B cell (primary cell): Measurements from ENCODE around the gene NIN. TPM values are rescaled to one million over a fixed set of nuclear protein-coding genes. Genes with fewer than 3 reads are reported as not detected.

ENCODE experiments used
- ATAC-seq: fragments of 200-7000 bp; cut with Tn5 transposase; one replicate; pipeline ENCODE4 v1.10.0; 2021; ENCODE audit warnings: low read depth, mild to moderate bottlenecking, moderate number of reproducible peaks, moderate library complexity
- CTCF ChIA-PET: fragments of 350-600 bp; sonication (Branson Sonifier 250); formaldehyde crosslinking; loops from one replicate; lab custom pipeline; 2021; ENCODE audit warnings: antibody characterized with exemption, inconsistent platforms; lab: Charles Lee
- POLR2A ChIA-PET: fragments of 350-600 bp; sonication (Branson Sonifier 250); formaldehyde crosslinking; loops from one replicate; lab custom pipeline; 2021; ENCODE audit warnings: antibody characterized with exemption; lab: Charles Lee
- DNase-seq: peaks from one replicate; pipeline ENCODE4 v3.0.0; 2013
- H2AFZ ChIP-seq: 2 replicates; pipeline ENCODE4 v1.6.1; 2012; ENCODE audit warnings: mild to moderate bottlenecking, low read depth, low read length; ENCODE audit not compliant: insufficient read depth, poor library complexity, severe bottlenecking
- H3K27ac ChIP-seq, 2 donors: 1 replicate in 1 of 2; 2 replicates in 1 of 2; pipeline ENCODE4 v1.5.1; 2012 to 2013; ENCODE audit warnings: low read length in 2 of 2, mild to moderate bottlenecking in 2 of 2, moderate library complexity in 1 of 2
- H3K27me3 ChIP-seq, 4 experiments: fragments of 200-600 bp in 1 of 4; sonication (generic) in 1 of 4; replicated peaks in 1 of 4; 1 replicate in 2 of 4; 2 replicates in 2 of 4; pipeline versions ENCODE4 v1.6.1 to v1.7.0; 2013 to 2016; ENCODE audit warnings: low read length in 3 of 4, mild to moderate bottlenecking in 2 of 4, mixed read lengths in 1 of 4, moderate library complexity in 1 of 4; ENCODE audit not compliant: insufficient read depth in 4 of 4, control insufficient read depth in 3 of 4; ENCODE audit errors: control extremely low read depth in 1 of 4
- H3K36me3 ChIP-seq, 2 experiments: replicated peaks in 1 of 2; 1 replicate in 1 of 2; 2 replicates in 1 of 2; pipeline versions ENCODE4 v1.6.1 to v1.7.1; 2013; ENCODE audit warnings: low read length in 1 of 2; ENCODE audit not compliant: insufficient read depth in 2 of 2, control insufficient read depth in 1 of 2; ENCODE audit errors: control extremely low read depth in 1 of 2, extremely low read depth in 1 of 2
- H3K4me1 ChIP-seq, 2 donors: fragments of 200-600 bp in 1 of 2; sonication (generic) in 1 of 2; 1 replicate in 1 of 2; 2 replicates in 1 of 2; pipeline versions ENCODE4 v1.5.1 to v1.6.1; 2013 to 2017; ENCODE audit warnings: low read length in 2 of 2; ENCODE audit not compliant: control insufficient read depth in 2 of 2, insufficient read depth in 2 of 2
- H3K4me2 ChIP-seq: replicated peaks from 2 replicates; pipeline ENCODE3; 2012; ENCODE audit warnings: mild to moderate bottlenecking, low read depth, low read length; ENCODE audit not compliant: poor library complexity, severe bottlenecking
- H3K4me3 ChIP-seq, 5 experiments: fragments of 200-600 bp in 1 of 5; sonication (generic) in 1 of 5; 1 replicate in 3 of 5; 2 replicates in 2 of 5; pipeline versions ENCODE4 v1.5.1 to v1.7.0; 2011 to 2016; ENCODE audit warnings: low read length in 4 of 5, mild to moderate bottlenecking in 4 of 5, low read depth in 2 of 5, control low read depth in 1 of 5, moderate library complexity in 1 of 5; ENCODE audit not compliant: insufficient read depth in 1 of 5; ENCODE audit errors: control extremely low read depth in 1 of 5, extremely low read depth in 1 of 5
- H3K79me2 ChIP-seq: fragments of 200-600 bp; sonication (generic); one replicate; pipeline ENCODE4 v1.6.0; 2016; ENCODE audit warnings: low read length; ENCODE audit not compliant: control insufficient read depth, insufficient read depth
- H3K9ac ChIP-seq: fragments of 200-600 bp; sonication (generic); 2 replicates; pipeline ENCODE4 v1.6.1; 2017; ENCODE audit warnings: mild to moderate bottlenecking, low read length, moderate library complexity
- H3K9me3 ChIP-seq, 3 donors: one replicate each; pipeline versions ENCODE4 v1.6.1 to v1.7.1; 2013; ENCODE audit warnings: low read length in 2 of 3; ENCODE audit not compliant: control insufficient read depth in 2 of 3, insufficient read depth in 1 of 3; ENCODE audit errors: control extremely low read depth in 1 of 3
- H4K20me1 ChIP-seq: 2 replicates; pipeline ENCODE4 v1.6.0; 2012; ENCODE audit warnings: mild to moderate bottlenecking, low read length; ENCODE audit not compliant: insufficient read depth, control insufficient read depth, poor library complexity, severe bottlenecking
- H3K27ac Mint-ChIP-seq: one replicate; pipeline ENCODE4 v1.8.0; 2021; ENCODE audit warnings: mixed read lengths
- H3K27me3 Mint-ChIP-seq: one replicate; pipeline ENCODE4 v1.8.0; 2021; ENCODE audit warnings: mixed read lengths
- H3K4me1 Mint-ChIP-seq: one replicate; pipeline ENCODE4 v1.8.0; 2021; ENCODE audit warnings: mixed read lengths
- H3K4me3 Mint-ChIP-seq: one replicate; pipeline ENCODE4 v1.8.0; 2021; ENCODE audit warnings: mixed read lengths
- H3K9me3 Mint-ChIP-seq: one replicate; pipeline ENCODE4 v1.8.0; 2022; ENCODE audit warnings: mixed read lengths; ENCODE audit not compliant: insufficient read depth
- EZH2 ChIP-seq: IDR thresholded peaks from 2 replicates; pipeline ENCODE4 v1.6.1; 2012; ENCODE audit warnings: borderline replicate concordance, low read depth, mild to moderate bottlenecking, moderate library complexity, low read length; ENCODE audit not compliant: insufficient read depth, poor library complexity, severe bottlenecking
- WGBS: methylation state at CpG from one replicate; pipeline ENCODE4 v1.1.5; 2013; ENCODE audit warnings: missing lambda C conversion rate; ENCODE audit not compliant: insufficient coverage; 5-methylcytosine and 5-hydroxymethylcytosine counted together
- intact Hi-C: fragments of 100-400 bp; cut with micrococcal nuclease; formaldehyde crosslinking; loops from one replicate; pipeline ENCODE4 v1.10.0; 2022
- polyA plus RNA-seq: library from polyadenylated mRNA; depleted of rRNA; stranded (reverse); fragments of >200 nt; gene quantifications from 2 replicates; pipeline ENCODE4 v1.2.3, GENCODE V29; 2012
- total RNA-seq, 2 donors: library from RNA; stranded (reverse); fragments of 120-200 nt in 1 of 2; gene quantifications; 1 replicate in 1 of 2; 2 replicates in 1 of 2; pipeline versions ENCODE4 v1.2.3 to v1.2.4, GENCODE V29; 2013 to 2022
- TF ChIP-seq, protein P1 (sequence below): fragments of 200-600 bp; IDR thresholded peaks from one replicate; pipeline ENCODE4 v1.8.0; 2022; ENCODE audit warnings: antibody characterized with exemption, mild to moderate bottlenecking

NIN gene
- total and polyA plus RNA-seq, 2 donors (not counting 1 experiment from before 2014, with no cell fraction given) = 25.4 to 219 TPM

DNA sequence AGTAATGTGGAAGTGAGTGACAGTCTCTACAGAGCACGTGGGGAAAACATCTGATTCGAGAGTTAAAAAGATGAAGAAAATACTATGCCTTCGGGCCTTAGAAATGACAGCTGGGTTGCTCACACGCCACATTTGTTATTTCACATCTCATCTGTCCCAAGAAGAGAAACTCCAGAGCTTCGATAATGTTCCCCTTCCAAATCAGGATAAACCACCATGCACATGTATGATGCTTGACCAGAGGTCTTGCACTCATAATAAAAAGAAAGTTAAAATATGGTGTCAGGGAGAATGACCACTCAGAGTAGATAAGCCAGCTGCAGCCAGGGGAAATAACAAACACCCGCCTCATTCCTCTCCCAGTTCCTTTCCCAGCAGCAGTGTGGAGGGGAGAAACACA is 34.6 kb downstream of the NIN start:
- Histone ChIP-seq H3K4me3 (no peak overlapping the region), H3K79me2 (peaks cover 87% of the 10 kb centered on the region), H3K4me1 (peaks cover 72 to 73% of the 10 kb centered on the region in 2 donors), H3K36me3 (peaks cover 2 to 19% of the 10 kb centered on the region in 2 experiments), H3K27ac (no peak overlapping the region), H3K4me2 (peak overlapping the region; percentile 72), H3K9ac (no peak overlapping the region), H3K9me3 (no peaks in the 10 kb centered on the region), H2AFZ (no peak overlapping the region), H4K20me1 (peaks cover 18% of the 10 kb centered on the region), H3K27me3 (no peaks in the 10 kb centered on the region)
- Mint-ChIP-seq H3K9me3 (no peaks in the 10 kb centered on the region), H3K27ac (no peak overlapping the region), H3K4me3 (peak overlapping the region; percentile 3), H3K27me3 (no peaks in the 10 kb centered on the region), H3K4me1 (peaks cover 79% of the 10 kb centered on the region)
- ChIA-PET CTCF (interaction anchor here (0.6 to 16.8 kb wide), 6 partner anchors 11 to 63 kb away, joined by 3 to 165 read pairs (median 4); no protein-coding TSS in a partner anchor), POLR2A (interaction anchor here (1.4 kb wide), 1 partner anchor 26 kb away, joined by 7 read pairs; no protein-coding TSS in a partner anchor)
- DNase-seq (no peak), ATAC-seq (no peak)
- TF ChIP-seq, protein P1, sequence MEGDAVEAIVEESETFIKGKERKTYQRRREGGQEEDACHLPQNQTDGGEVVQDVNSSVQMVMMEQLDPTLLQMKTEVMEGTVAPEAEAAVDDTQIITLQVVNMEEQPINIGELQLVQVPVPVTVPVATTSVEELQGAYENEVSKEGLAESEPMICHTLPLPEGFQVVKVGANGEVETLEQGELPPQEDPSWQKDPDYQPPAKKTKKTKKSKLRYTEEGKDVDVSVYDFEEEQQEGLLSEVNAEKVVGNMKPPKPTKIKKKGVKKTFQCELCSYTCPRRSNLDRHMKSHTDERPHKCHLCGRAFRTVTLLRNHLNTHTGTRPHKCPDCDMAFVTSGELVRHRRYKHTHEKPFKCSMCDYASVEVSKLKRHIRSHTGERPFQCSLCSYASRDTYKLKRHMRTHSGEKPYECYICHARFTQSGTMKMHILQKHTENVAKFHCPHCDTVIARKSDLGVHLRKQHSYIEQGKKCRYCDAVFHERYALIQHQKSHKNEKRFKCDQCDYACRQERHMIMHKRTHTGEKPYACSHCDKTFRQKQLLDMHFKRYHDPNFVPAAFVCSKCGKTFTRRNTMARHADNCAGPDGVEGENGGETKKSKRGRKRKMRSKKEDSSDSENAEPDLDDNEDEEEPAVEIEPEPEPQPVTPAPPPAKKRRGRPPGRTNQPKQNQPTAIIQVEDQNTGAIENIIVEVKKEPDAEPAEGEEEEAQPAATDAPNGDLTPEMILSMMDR = no peak
- no CpG with 5 or more reads among the region's 6 CpGs for WGBS
- intact Hi-C loops = no loop called here

GRCh38 chr14:50795909-50796308 is 35.1 kb downstream of the NIN start:
- Histone ChIP-seq H3K9ac (no peak overlapping the region), H3K36me3 (peaks cover 0 to 16% of the 10 kb centered on the region in 2 experiments), H3K9me3 (no peaks in the 10 kb centered on the region), H4K20me1 (peaks cover 16% of the 10 kb centered on the region), H3K4me2 (peak overlapping the region; percentile 72), H2AFZ (no peak overlapping the region), H3K27me3 (no peaks in the 10 kb centered on the region), H3K79me2 (peaks cover 82% of the 10 kb centered on the region), H3K4me3 (no peak overlapping the region), H3K4me1 (peaks cover 77% of the 10 kb centered on the region in 2 donors), H3K27ac (no peak overlapping the region)
- TF ChIP-seq, protein P1 = no peak
- no peak for TF ChIP-seq EZH2
- ChIA-PET POLR2A (interaction anchor here (1.4 kb wide), 1 partner anchor 26 kb away, joined by 7 read pairs; no protein-coding TSS in a partner anchor), CTCF (interaction anchor here (1.5 to 16.8 kb wide), 4 partner anchors 11 to 64 kb away, joined by 4 to 165 read pairs (median 8); no protein-coding TSS in a partner anchor)
- Mint-ChIP-seq H3K4me1 (peaks cover 84% of the 10 kb centered on the region), H3K27ac (peak overlapping the region; percentile 35), H3K4me3 (peak overlapping the region; percentile 25), H3K9me3 (no peaks in the 10 kb centered on the region), H3K27me3 (no peaks in the 10 kb centered on the region)
- 93% methylated on average over 2 of the region's 3 CpGs for WGBS
- no peak for ATAC-seq
- intact Hi-C loops = loop anchor here (2.0 kb wide), 1 partner anchor 17 kb away; no protein-coding TSS in a partner anchor
- no peak for DNase-seq
